Prostate gland (tissue), 2 donors: ENCODE measurements around the gene KCTD17. TPM values are rescaled to one million over a fixed set of nuclear protein-coding genes. Genes with fewer than 3 reads are reported as not detected.

Source experiments
- DNase-seq: peaks from one replicate; pipeline ENCODE4 v3.0.0-alpha.2; 2019; ENCODE audit warnings: low spot score
- H3K27ac ChIP-seq, 2 donors: fragments of 200-600 bp; sonication (generic); 2 replicates each; pipeline ENCODE4 v1.5.1; 2017 to 2019
- H3K27me3 ChIP-seq: fragments of 200-600 bp; sonication (generic); replicated peaks from 2 replicates; pipeline ENCODE4 v1.5.1; 2019; ENCODE audit not compliant: insufficient read depth
- H3K36me3 ChIP-seq, 2 donors: fragments of 200-600 bp; sonication (generic); 1 replicate in 1 of 2; 2 replicates in 1 of 2; pipeline versions ENCODE4 v1.5.1 to v1.8.1; 2017 to 2019
- H3K4me1 ChIP-seq: fragments of 200-600 bp; sonication (generic); replicated peaks from 2 replicates; pipeline ENCODE4 v1.5.1; 2019
- H3K4me3 ChIP-seq, 2 donors: fragments of 200-600 bp; sonication (generic); 2 replicates each; pipeline ENCODE4 v1.5.1; 2017 to 2019
- H3K9me3 ChIP-seq: fragments of 200-600 bp; sonication (generic); 2 replicates; pipeline ENCODE4 v1.5.1; 2017
- CTCF ChIP-seq, 4 experiments: fragments of 200-600 bp in 2 of 4; fragments of 450-650 bp in 2 of 4; sonication (generic) in 2 of 4; IDR thresholded peaks; 1 replicate in 3 of 4; 2 replicates in 1 of 4; pipeline ENCODE4 v1.5.1; 2016 to 2019; ENCODE audit warnings: antibody characterized with exemption in 4 of 4, mild to moderate bottlenecking in 2 of 4, moderate library complexity in 2 of 4
- POLR2A ChIP-seq: fragments of 450-650 bp; IDR thresholded peaks from one replicate; pipeline ENCODE4 v1.6.1; 2016; ENCODE audit warnings: antibody characterized with exemption, mild to moderate bottlenecking
- POLR2AphosphoS5 ChIP-seq: sonication (generic); formaldehyde crosslinking; IDR thresholded peaks from one replicate; pipeline ENCODE4 v1.6.1; 2017; ENCODE audit warnings: antibody characterized with exemption
- WGBS: methylation state at CpG from one replicate; pipeline ENCODE4 v1.1.5; 2018; 5-methylcytosine and 5-hydroxymethylcytosine counted together
- intact Hi-C: fragments of 100-400 bp; cut with DNase I; formaldehyde crosslinking; loops from one replicate; pipeline ENCODE4 v1.14.2; 2022
- total RNA-seq, 2 donors: library from RNA; depleted of rRNA; stranded (reverse); fragments of >200 nt; gene quantifications; one replicate each; pipeline ENCODE4 v1.1.0, GENCODE V29; 2016

The KCTD17 gene
- total RNA-seq, 2 donors from 2014 or later: 7.8 to 32.4 TPM

GRCh38 chr22:37095113-37095512 is 43.6 kb downstream of the KCTD17 start:
- Histone ChIP-seq H3K27ac (no peak overlapping the region), H3K27me3 (no peaks in the 10 kb centered on the region), H3K9me3 (no peaks in the 10 kb centered on the region), H3K4me3 (no peak overlapping the region), H3K4me1 (no peaks in the 10 kb centered on the region), H3K36me3 (no peaks in the 10 kb centered on the region)
- WGBS: 87% methylated on average over 11 of the region's 11 CpGs
- intact Hi-C loops: no loop called here
- DNase-seq: no peak
- TF ChIP-seq POLR2AphosphoS5: no peak
- no peak for TF ChIP-seq CTCF (IDR thresholded peaks at IDR 0.05)
- no peak for TF ChIP-seq POLR2A

- Histone ChIP-seq H3K4me1 (no peaks in the 10 kb centered on the region), H3K9me3 (no peaks in the 10 kb centered on the region), H3K27me3 (no peaks in the 10 kb centered on the region), H3K36me3 (no peaks in the 10 kb centered on the region), H3K4me3 (no peak overlapping the region), H3K27ac (no peak overlapping the region)
- intact Hi-C loops: no loop called here
- WGBS: 87% methylated on average over 13 of the region's 13 CpGs
- TF ChIP-seq POLR2AphosphoS5 (no peak), POLR2A (no peak), CTCF (IDR thresholded peaks at IDR 0.05) (no peak)
- DNase-seq: no peak
These were observed 45.8 kb downstream of the KCTD17 start for GRCh38 chr22:37097346-37097745.

GRCh38 chr22:37098976-37099591 is 47.5 kb downstream of the KCTD17 start:
- H3K27me3 ChIP-seq: no peaks in the 10 kb centered on the region
- no peaks in the 10 kb centered on the region for H3K36me3 ChIP-seq
- H3K4me1 ChIP-seq: no peaks in the 10 kb centered on the region
- DNase-seq: no peak
- intact Hi-C loops: no loop called here
- WGBS: 58% methylated on average over 10 of the region's 10 CpGs
- no peak overlapping the region for H3K27ac ChIP-seq
- H3K4me3 ChIP-seq: no peak overlapping the region
- no peak for TF ChIP-seq POLR2A
- no peak for TF ChIP-seq CTCF (IDR thresholded peaks at IDR 0.05)
- no peak for TF ChIP-seq POLR2AphosphoS5
- H3K9me3 ChIP-seq: no peaks in the 10 kb centered on the region

- no peak for DNase-seq
- H3K4me1 ChIP-seq: no peaks in the 10 kb centered on the region
- H3K27ac ChIP-seq: no peak overlapping the region
- H3K36me3 ChIP-seq: no peaks in the 10 kb centered on the region
- intact Hi-C loops: no loop called here
- no peaks in the 10 kb centered on the region for H3K9me3 ChIP-seq
- H3K27me3 ChIP-seq: no peaks in the 10 kb centered on the region
- no peak for TF ChIP-seq POLR2A
- no peak for TF ChIP-seq CTCF (IDR thresholded peaks at IDR 0.05)
- TF ChIP-seq POLR2AphosphoS5: no peak
- 82% methylated on average over 8 of the region's 8 CpGs for WGBS
- no peak overlapping the region for H3K4me3 ChIP-seq
These were observed 49.1 kb downstream of the KCTD17 start for GRCh38 chr22:37100589-37101127.
